Measurements from ENCODE around the gene CNIH4. TPM values are rescaled to one million over a fixed set of nuclear protein-coding genes. Genes with fewer than 3 reads are reported as not detected.

CNIH4 gene
- total and polyA plus RNA-seq, 4 donors, result 27.8 to 146 (median 113) TPM

DNA sequence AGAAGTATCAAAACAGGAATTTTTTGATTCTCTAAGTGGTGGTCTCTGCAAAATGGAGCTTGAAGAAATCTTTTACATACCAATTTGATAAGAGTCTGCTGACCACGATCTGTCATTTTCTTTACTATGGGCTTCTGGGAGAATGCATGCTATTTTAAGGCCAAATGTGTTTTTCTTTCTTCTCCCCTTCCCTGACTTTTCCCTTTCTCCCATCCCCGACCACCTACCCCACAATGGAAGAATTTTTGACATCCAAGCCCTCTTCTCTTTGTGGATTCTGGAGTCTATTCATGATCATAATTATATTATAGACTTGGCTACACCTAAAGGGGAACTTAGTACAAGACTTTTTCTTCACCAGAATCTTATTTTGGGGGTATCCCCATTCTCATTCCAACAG lies 31.3 kb downstream of the CNIH4 start:
- 84 to 93% methylated on average over 2 of the region's 2 CpGs for WGBS, 2 donors
- H3K36me3 ChIP-seq (ENCODE audit: control insufficient read depth in 4 of 4, insufficient read depth in 4 of 4, low read length in 4 of 4), result peaks cover 12 to 43% (median 29%) of the 10 kb centered on the region in 4 donors

DNA sequence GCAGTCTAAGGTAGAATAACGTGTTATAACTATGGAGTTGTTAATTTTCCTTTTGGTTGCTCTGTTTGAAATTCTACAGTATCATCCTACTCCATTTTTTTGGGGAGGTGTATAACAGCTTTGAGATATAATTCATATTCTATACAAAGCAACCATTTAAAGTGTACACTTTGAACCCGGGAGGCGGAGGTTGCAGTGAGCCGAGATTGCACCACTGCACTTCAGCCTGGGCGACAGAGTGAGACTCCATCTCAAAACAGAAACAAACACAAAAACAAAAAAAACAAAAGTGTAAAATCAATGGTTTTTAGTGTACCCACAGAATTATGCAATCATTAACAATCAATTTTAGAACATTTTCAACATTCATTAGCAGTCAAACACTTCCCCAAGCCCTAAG lies 33.8 kb downstream of the CNIH4 start:
- Histone ChIP-seq H3K9ac (ENCODE audit: insufficient read depth in 1 of 2, low read length in 2 of 2) (no peak overlapping the region), H3K27me3 (ENCODE audit: control insufficient read depth in 3 of 3, insufficient read depth in 3 of 3, low read length in 2 of 3) (no peaks in the 10 kb centered on the region), H3K4me1 (ENCODE audit: control insufficient read depth in 5 of 5, insufficient read depth in 5 of 5, low read length in 5 of 5) (no peaks in the 10 kb centered on the region), H3K4me3 (no peak overlapping the region), H3K36me3 (ENCODE audit: control insufficient read depth in 4 of 4, insufficient read depth in 4 of 4, low read length in 4 of 4) (peaks cover 14 to 57% (median 45%) of the 10 kb centered on the region in 4 donors), H3K27ac (ENCODE audit: low read depth in 1 of 2, low read length in 1 of 2) (no peak overlapping the region), H3K9me3 (ENCODE audit: control insufficient read depth in 4 of 4, insufficient read depth in 3 of 4, low read length in 3 of 4) (no peaks in the 10 kb centered on the region)
- 87 to 91% methylated on average over 5 of the region's 5 CpGs for WGBS, 2 donors
- no peak for ATAC-seq (ENCODE audit: insufficient read depth, low FRiP score)
- TF ChIP-seq, protein P1, sequence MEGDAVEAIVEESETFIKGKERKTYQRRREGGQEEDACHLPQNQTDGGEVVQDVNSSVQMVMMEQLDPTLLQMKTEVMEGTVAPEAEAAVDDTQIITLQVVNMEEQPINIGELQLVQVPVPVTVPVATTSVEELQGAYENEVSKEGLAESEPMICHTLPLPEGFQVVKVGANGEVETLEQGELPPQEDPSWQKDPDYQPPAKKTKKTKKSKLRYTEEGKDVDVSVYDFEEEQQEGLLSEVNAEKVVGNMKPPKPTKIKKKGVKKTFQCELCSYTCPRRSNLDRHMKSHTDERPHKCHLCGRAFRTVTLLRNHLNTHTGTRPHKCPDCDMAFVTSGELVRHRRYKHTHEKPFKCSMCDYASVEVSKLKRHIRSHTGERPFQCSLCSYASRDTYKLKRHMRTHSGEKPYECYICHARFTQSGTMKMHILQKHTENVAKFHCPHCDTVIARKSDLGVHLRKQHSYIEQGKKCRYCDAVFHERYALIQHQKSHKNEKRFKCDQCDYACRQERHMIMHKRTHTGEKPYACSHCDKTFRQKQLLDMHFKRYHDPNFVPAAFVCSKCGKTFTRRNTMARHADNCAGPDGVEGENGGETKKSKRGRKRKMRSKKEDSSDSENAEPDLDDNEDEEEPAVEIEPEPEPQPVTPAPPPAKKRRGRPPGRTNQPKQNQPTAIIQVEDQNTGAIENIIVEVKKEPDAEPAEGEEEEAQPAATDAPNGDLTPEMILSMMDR (IDR thresholded peaks at IDR 0.05; ENCODE audit: control extremely low read depth, extremely low read depth), result no peak
- DNase-seq, result no peak

More for the DNA sequence above, 31.3 kb downstream of the CNIH4 start:
- no peak for ATAC-seq (ENCODE audit: insufficient read depth, low FRiP score)
- Histone ChIP-seq H3K27ac (ENCODE audit: low read depth in 1 of 2, low read length in 1 of 2) (no peak overlapping the region), H3K9me3 (ENCODE audit: control insufficient read depth in 4 of 4, insufficient read depth in 3 of 4, low read length in 3 of 4) (no peaks in the 10 kb centered on the region), H3K9ac (ENCODE audit: insufficient read depth in 1 of 2, low read length in 2 of 2) (no peak overlapping the region), H3K27me3 (ENCODE audit: control insufficient read depth in 3 of 3, insufficient read depth in 3 of 3, low read length in 2 of 3) (no peaks in the 10 kb centered on the region), H3K4me1 (ENCODE audit: control insufficient read depth in 5 of 5, insufficient read depth in 5 of 5, low read length in 5 of 5) (peaks cover 0 to 2% (median 0%) of the 10 kb centered on the region in 5 donors), H3K4me3 (no peak overlapping the region)
- TF ChIP-seq, protein P1 (IDR thresholded peaks at IDR 0.05; ENCODE audit: control extremely low read depth, extremely low read depth), result no peak
- no peak for DNase-seq

- H3K9me3 ChIP-seq (ENCODE audit: control insufficient read depth in 4 of 4, insufficient read depth in 3 of 4, low read length in 3 of 4), result no peaks in the 10 kb centered on the region
- ATAC-seq (ENCODE audit: insufficient read depth, low FRiP score) (no peak), DNase-seq (no peak)
- no peak overlapping the region for H3K9ac ChIP-seq (ENCODE audit: insufficient read depth in 1 of 2, low read length in 2 of 2)
- no peaks in the 10 kb centered on the region for H3K27me3 ChIP-seq (ENCODE audit: control insufficient read depth in 3 of 3, insufficient read depth in 3 of 3, low read length in 2 of 3)
- no peak overlapping the region for H3K4me3 ChIP-seq
- H3K36me3 ChIP-seq (ENCODE audit: control insufficient read depth in 4 of 4, insufficient read depth in 4 of 4, low read length in 4 of 4), result peaks cover 12 to 64% (median 44%) of the 10 kb centered on the region in 4 donors
- H3K4me1 ChIP-seq (ENCODE audit: control insufficient read depth in 5 of 5, insufficient read depth in 5 of 5, low read length in 5 of 5), result no peaks in the 10 kb centered on the region
- no peak overlapping the region for H3K27ac ChIP-seq (ENCODE audit: low read depth in 1 of 2, low read length in 1 of 2)
- 86 to 89% methylated on average over 4 of the region's 4 CpGs for WGBS, 2 donors
- TF ChIP-seq, protein P1 (IDR thresholded peaks at IDR 0.05; ENCODE audit: control extremely low read depth, extremely low read depth), result no peak
These were observed 36.0 kb downstream of the CNIH4 start for GRCh38 chr1:224392411-224393249.

All from lung (tissue), 12 donors.